Neuronal stem cell (in vitro differentiated cells): ENCODE results near the gene SLC44A4. TPM values are rescaled to one million over a fixed set of nuclear protein-coding genes. Genes with fewer than 3 reads are reported as not detected.

ENCODE experiments used
- DNase-seq: peaks from one replicate; pipeline ENCODE4 v3.0.0-alpha.2; 2013; ENCODE audit warnings: low spot score
- H2AFZ ChIP-seq: one replicate; pipeline ENCODE4 v1.6.1; 2013; ENCODE audit warnings: mild to moderate bottlenecking, low read length, inconsistent platforms
- H2AK5ac ChIP-seq: 2 replicates; pipeline ENCODE4 v1.6.1; 2013; ENCODE audit warnings: low read depth, mild to moderate bottlenecking, inconsistent platforms, low read length, moderate library complexity, mixed read lengths
- H2BK120ac ChIP-seq: 2 replicates; pipeline ENCODE4 v1.6.1; 2013; ENCODE audit warnings: low read depth, mild to moderate bottlenecking, inconsistent platforms, low read length, moderate library complexity, mixed read lengths
- H2BK12ac ChIP-seq: one replicate; pipeline ENCODE4 v1.6.1; 2013; ENCODE audit warnings: low read length, inconsistent platforms
- H2BK15ac ChIP-seq: 2 replicates; pipeline ENCODE4 v1.6.1; 2013; ENCODE audit warnings: mild to moderate bottlenecking, low read length, inconsistent platforms, mixed read lengths
- H2BK5ac ChIP-seq: one replicate; pipeline ENCODE4 v1.6.1; 2013; ENCODE audit warnings: inconsistent platforms, mild to moderate bottlenecking, low read length, moderate library complexity
- H3K14ac ChIP-seq: one replicate; pipeline ENCODE4 v1.6.1; 2013; ENCODE audit warnings: low read length, inconsistent platforms
- H3K18ac ChIP-seq: 2 replicates; pipeline ENCODE4 v1.6.1; 2013; ENCODE audit warnings: low read length, inconsistent platforms
- H3K23ac ChIP-seq: 2 replicates; pipeline ENCODE4 v1.6.1; 2013; ENCODE audit warnings: low read depth, mild to moderate bottlenecking, mixed read lengths, low read length, inconsistent platforms; ENCODE audit not compliant: poor library complexity
- H3K27ac ChIP-seq: replicated peaks from 3 replicates; pipeline ENCODE4 v1.5.1; 2013; ENCODE audit warnings: low read length, inconsistent platforms
- H3K27me3 ChIP-seq, 3 experiments: 2 replicates each; pipeline ENCODE4 v1.6.1; 2013; ENCODE audit warnings: low read length in 3 of 3, mild to moderate bottlenecking in 2 of 3, inconsistent platforms in 1 of 3, low read depth in 1 of 3, mixed read lengths in 1 of 3, moderate library complexity in 1 of 3; ENCODE audit not compliant: control insufficient read depth in 3 of 3, insufficient read depth in 3 of 3
- H3K36me3 ChIP-seq, 2 donors: replicated peaks in 1 of 2; 2 replicates each; pipeline ENCODE4 v1.6.1; 2013; ENCODE audit warnings: low read length in 2 of 2; ENCODE audit not compliant: control insufficient read depth in 2 of 2, insufficient read depth in 2 of 2
- H3K4ac ChIP-seq: 2 replicates; pipeline ENCODE4 v1.6.1; 2013; ENCODE audit warnings: inconsistent platforms, mild to moderate bottlenecking, low read length, moderate library complexity
- H3K4me1 ChIP-seq, 2 donors: 1 replicate in 1 of 2; 2 replicates in 1 of 2; pipeline ENCODE4 v1.6.1; 2013; ENCODE audit warnings: low read length in 2 of 2, low read depth in 1 of 2; ENCODE audit not compliant: control insufficient read depth in 2 of 2, insufficient read depth in 1 of 2
- H3K4me2 ChIP-seq: one replicate; pipeline ENCODE4 v1.6.1; 2013; ENCODE audit warnings: mild to moderate bottlenecking, low read length, inconsistent platforms; ENCODE audit not compliant: insufficient read depth, poor library complexity, severe bottlenecking
- H3K4me3 ChIP-seq, 2 donors: 2 replicates each; pipeline ENCODE4 v1.5.1; 2013; ENCODE audit warnings: low read length in 2 of 2, mild to moderate bottlenecking in 2 of 2, inconsistent platforms in 1 of 2, moderate library complexity in 1 of 2
- H3K79me1 ChIP-seq: one replicate; pipeline ENCODE4 v1.6.1; 2013; ENCODE audit warnings: low read depth, mild to moderate bottlenecking, inconsistent platforms, low read length, moderate library complexity
- H3K9ac ChIP-seq: one replicate; pipeline ENCODE4 v1.6.1; 2013; ENCODE audit warnings: mild to moderate bottlenecking, low read depth, low read length, inconsistent platforms; ENCODE audit not compliant: poor library complexity
- H3K9me3 ChIP-seq, 2 donors: replicated peaks in 1 of 2; 2 replicates each; pipeline versions ENCODE3 to v1.6.1; 2013; ENCODE audit warnings: low read length in 2 of 2, mild to moderate bottlenecking in 2 of 2, inconsistent platforms in 1 of 2, low read depth in 1 of 2, mixed read lengths in 1 of 2, moderate library complexity in 1 of 2; ENCODE audit not compliant: control insufficient read depth in 2 of 2, insufficient read depth in 1 of 2
- H4K8ac ChIP-seq: one replicate; pipeline ENCODE4 v1.6.1; 2013; ENCODE audit warnings: low read depth, mild to moderate bottlenecking, inconsistent platforms, low read length, moderate library complexity
- H4K91ac ChIP-seq: one replicate; pipeline ENCODE4 v1.6.1; 2013; ENCODE audit warnings: low read length, low read depth, mild to moderate bottlenecking, inconsistent platforms; ENCODE audit not compliant: poor library complexity
- WGBS, 2 donors: extraction: QIAGEN DNeasy Blood & Tissue Kit; methylation state at CpG; one replicate each; pipeline ENCODE4 v1.1.7; 2013; ENCODE audit warnings: missing lambda C conversion rate in 2 of 2, mixed read lengths in 1 of 2; ENCODE audit not compliant: insufficient read length in 2 of 2, insufficient replicate concordance in 1 of 2; ENCODE audit errors: extremely low coverage in 2 of 2; 5-methylcytosine and 5-hydroxymethylcytosine counted together
- polyA plus RNA-seq, 2 experiments: library from polyadenylated mRNA; stranded (reverse); fragments of 200-250 nt; gene quantifications; one replicate each; pipeline ENCODE4 v1.2.3, GENCODE V29; 2013

The SLC44A4 gene
- 1.4 TPM for polyA plus RNA-seq (2013, experiment 1 of 2)
- 1.4 TPM for polyA plus RNA-seq (2013, experiment 2 of 2)

DNA sequence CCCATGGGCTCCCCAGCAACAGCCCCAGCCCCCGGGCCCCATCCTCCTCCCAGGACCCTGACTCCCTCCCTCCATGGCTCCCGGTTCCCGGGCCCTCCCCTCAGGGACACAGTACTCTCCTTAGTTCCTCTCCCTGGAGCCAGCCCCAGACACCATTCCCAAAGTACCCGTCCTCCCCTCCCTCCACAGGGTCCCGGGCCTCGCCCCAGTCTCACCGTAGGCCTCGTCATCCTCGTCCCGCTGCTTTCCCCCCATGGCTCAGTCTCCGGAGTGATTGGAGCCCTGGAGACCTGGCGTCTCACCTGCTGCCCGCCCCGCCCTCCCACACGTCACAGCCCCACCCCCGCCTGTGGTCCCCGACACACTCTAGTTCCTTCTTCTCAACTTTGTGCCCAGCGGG, at the start of gene SLC44A4:
Gene SLC44A4 (minus strand): TSS at position 272 of the 400 bp plus-strand sequence. CDS start 17 bp downstream, at position 255.
- Histone ChIP-seq H2BK15ac (peak within 1 kb of the TSS; percentile 11), H3K4me1 (no peaks in the 10 kb centered on the region), H3K4me3 (no peak within 1 kb of the TSS), H3K18ac (peak within 1 kb of the TSS; percentile 74), H3K27me3 (no peaks in the 10 kb centered on the region), H2BK120ac (no peak within 1 kb of the TSS), H2AK5ac (peak within 1 kb of the TSS; percentile 10), H4K91ac (no peak within 1 kb of the TSS), H2AFZ (no peak within 1 kb of the TSS), H3K27ac (no peak within 1 kb of the TSS), H3K79me1 (no peaks in the 10 kb centered on the region), H2BK12ac (no peak within 1 kb of the TSS), H3K23ac (no peak within 1 kb of the TSS), H3K36me3 (peaks cover 39 to 41% of the 10 kb centered on the region in 2 donors), H3K9me3 (no peaks in the 10 kb centered on the region), H3K4me2 (no peak within 1 kb of the TSS), H2BK5ac (no peak within 1 kb of the TSS), H4K8ac (no peak within 1 kb of the TSS), H3K14ac (no peak within 1 kb of the TSS), H3K9ac (no peak within 1 kb of the TSS), H3K4ac (no peak within 1 kb of the TSS)
- DNase-seq: no peak
- no CpG with 5 or more reads among the region's 18 CpGs for WGBS, 2 donors

GRCh38 chr6:31928672-31928939, 49.8 kb upstream of the SLC44A4 start:
- no peak overlapping the region for H2BK5ac ChIP-seq
- peak overlapping the region; percentile 32 for H3K9ac ChIP-seq
- H2AFZ ChIP-seq: no peak overlapping the region
- H3K4ac ChIP-seq: no peak overlapping the region
- no peak overlapping the region for H3K18ac ChIP-seq
- H3K27ac ChIP-seq: no peak overlapping the region
- H2BK120ac ChIP-seq: no peak overlapping the region
- DNase-seq: no peak
- no peak overlapping the region for H2BK15ac ChIP-seq
- no peak overlapping the region for H2BK12ac ChIP-seq
- no peak overlapping the region for H4K91ac ChIP-seq
- peaks cover 5 to 6% of the 10 kb centered on the region in 2 donors for H3K9me3 ChIP-seq
- H2AK5ac ChIP-seq: peak overlapping the region; percentile 41
- H3K4me3 ChIP-seq: no peak overlapping the region
- no peaks in the 10 kb centered on the region for H3K79me1 ChIP-seq
- no peak overlapping the region for H3K23ac ChIP-seq
- H3K4me2 ChIP-seq: no peak overlapping the region
- H3K14ac ChIP-seq: no peak overlapping the region
- H3K27me3 ChIP-seq: peaks cover 0 to 8% (median 0%) of the 10 kb centered on the region in 3 experiments
- H4K8ac ChIP-seq: no peak overlapping the region
- H3K4me1 ChIP-seq: peaks cover 0 to 2% of the 10 kb centered on the region in 2 donors
- no peaks in the 10 kb centered on the region for H3K36me3 ChIP-seq
- WGBS, 2 donors: no CpG with 5 or more reads among the region's 9 CpGs

- Histone ChIP-seq H3K14ac (no peak overlapping the region), H2AFZ (peak overlapping the region; percentile 74), H4K91ac (no peak overlapping the region), H3K18ac (no peak overlapping the region), H3K4ac (no peak overlapping the region), H3K27ac (no peak overlapping the region), H4K8ac (no peak overlapping the region), H2AK5ac (no peak overlapping the region), H2BK120ac (no peak overlapping the region), H3K9me3 (peaks cover 5% of the 10 kb centered on the region in 2 donors), H3K36me3 (no peaks in the 10 kb centered on the region), H2BK15ac (no peak overlapping the region), H2BK12ac (no peak overlapping the region), H3K27me3 (peaks cover 0 to 8% (median 0%) of the 10 kb centered on the region in 3 experiments), H3K4me2 (no peak overlapping the region), H3K4me3 (no peak overlapping the region), H3K23ac (no peak overlapping the region), H3K9ac (no peak overlapping the region), H2BK5ac (no peak overlapping the region), H3K79me1 (no peaks in the 10 kb centered on the region), H3K4me1 (peaks cover 0 to 2% of the 10 kb centered on the region in 2 donors)
- WGBS, 2 donors: no CpG with 5 or more reads among the region's 11 CpGs
- DNase-seq: no peak
Measured at GRCh38 chr6:31927863-31928671, 49.3 kb upstream of the SLC44A4 start.

- no peak within 1 kb of the TSS for H4K8ac ChIP-seq
- H3K9ac ChIP-seq: peak within 1 kb of the TSS; percentile 32
- WGBS, 2 donors: no CpG with 5 or more reads among the region's 11 CpGs
- H3K4me2 ChIP-seq: no peak within 1 kb of the TSS
- no peak for DNase-seq
- no peaks in the 10 kb centered on the region for H3K36me3 ChIP-seq
- peaks cover 0 to 2% of the 10 kb centered on the region in 2 donors for H3K4me1 ChIP-seq
- no peak within 1 kb of the TSS for H3K4ac ChIP-seq
- H2AFZ ChIP-seq: peak within 1 kb of the TSS; percentile 74
- H3K79me1 ChIP-seq: no peaks in the 10 kb centered on the region
- H2AK5ac ChIP-seq: no peak within 1 kb of the TSS
- H3K27ac ChIP-seq: no peak within 1 kb of the TSS
- no peak within 1 kb of the TSS for H3K14ac ChIP-seq
- H2BK12ac ChIP-seq: no peak within 1 kb of the TSS
- H2BK15ac ChIP-seq: no peak within 1 kb of the TSS
- no peak within 1 kb of the TSS for H3K18ac ChIP-seq
- H4K91ac ChIP-seq: no peak within 1 kb of the TSS
- no peak within 1 kb of the TSS for H3K4me3 ChIP-seq
- H3K9me3 ChIP-seq: peaks cover 4 to 5% of the 10 kb centered on the region in 2 donors
- H2BK120ac ChIP-seq: no peak within 1 kb of the TSS
- H2BK5ac ChIP-seq: no peak within 1 kb of the TSS
- no peak within 1 kb of the TSS for H3K23ac ChIP-seq
- H3K27me3 ChIP-seq: peaks cover 0 to 8% (median 0%) of the 10 kb centered on the region in 3 experiments
Measured at GRCh38 chr6:31927242-31927862, 48.6 kb upstream of the SLC44A4 start, which contains the start of gene C2. C2 (plus strand) TSS chr6:31927717; CDS start chr6:31927753, 36 bp downstream.
